ENCODE data around the gene PDIA4.
"Not testable (repeated sequence)": the region's sequence is repeated elsewhere in the genome, so short reads cannot be mapped to it uniquely, and the experiment has no call there.

The PDIA4 gene

DNA sequence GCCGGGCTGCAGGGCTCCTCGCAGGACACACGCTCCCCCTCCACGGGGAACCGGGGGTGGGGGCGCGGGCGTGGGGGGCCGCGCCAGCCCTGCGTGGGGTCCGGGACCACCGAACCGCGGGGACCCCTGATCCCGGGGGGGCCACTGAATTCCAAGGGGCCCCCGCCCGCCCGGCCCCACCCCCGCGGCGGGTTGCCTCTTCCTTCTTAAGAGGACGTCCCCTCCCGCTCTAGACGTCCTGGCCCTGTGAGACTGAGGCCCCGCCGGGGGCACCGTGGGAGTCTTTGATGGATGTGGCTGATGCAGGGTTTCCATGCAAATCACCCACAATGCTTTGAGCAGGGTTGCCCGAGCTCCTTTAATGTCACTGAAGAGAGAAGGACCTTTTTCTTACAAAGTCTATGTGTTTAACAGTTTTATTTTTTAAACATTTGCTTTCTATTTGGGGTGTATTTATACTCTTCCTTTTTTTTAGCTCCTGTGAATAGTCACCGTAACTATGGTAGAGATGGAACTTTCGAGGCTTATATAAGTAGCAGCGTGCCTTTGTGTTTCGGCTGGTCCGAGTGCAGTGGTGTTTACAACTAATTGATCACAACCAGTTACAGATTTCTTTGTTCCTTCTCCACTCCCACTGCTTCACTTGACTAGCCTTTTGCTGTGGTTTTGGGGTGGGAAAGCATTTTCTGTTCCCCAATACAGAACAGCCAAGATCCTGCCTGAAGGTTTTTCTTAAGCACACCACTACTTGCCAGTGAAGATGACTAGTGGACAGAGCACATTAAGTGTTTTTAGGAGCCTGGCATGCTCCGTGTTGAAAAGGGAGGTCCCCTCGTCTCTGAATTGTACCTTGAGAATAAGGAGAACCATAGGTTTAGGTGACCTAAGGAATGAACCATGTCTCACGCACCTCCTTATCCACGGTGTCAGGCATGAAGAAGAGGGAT lies 44.8 kb downstream of the PDIA4 start:
- WGBS = 3% methylated on average over 32 of the region's 38 CpGs
- no peaks in the 10 kb centered on the region for H3K27me3 ChIP-seq (ENCODE audit: insufficient read depth, low read length)
- peak overlapping the region; percentile 79 for H3K4me3 ChIP-seq (ENCODE audit: low read length)
- H3K9me3 ChIP-seq (ENCODE audit: insufficient read depth, low read depth, low read length) = no peaks in the 10 kb centered on the region
- H3K36me3 ChIP-seq (ENCODE audit: insufficient read depth, low read length) = no peaks in the 10 kb centered on the region
- H3K4me1 ChIP-seq (ENCODE audit: insufficient read depth, low read length) = peaks cover 4% of the 10 kb centered on the region; the same call in 1 of the 2 replicates
- H3K27ac ChIP-seq (ENCODE audit: low read depth, low read length) = peak overlapping the region; percentile 77
- peak overlapping the region; percentile 84 for H3K9ac ChIP-seq (ENCODE audit: low read depth, low read length)

DNA sequence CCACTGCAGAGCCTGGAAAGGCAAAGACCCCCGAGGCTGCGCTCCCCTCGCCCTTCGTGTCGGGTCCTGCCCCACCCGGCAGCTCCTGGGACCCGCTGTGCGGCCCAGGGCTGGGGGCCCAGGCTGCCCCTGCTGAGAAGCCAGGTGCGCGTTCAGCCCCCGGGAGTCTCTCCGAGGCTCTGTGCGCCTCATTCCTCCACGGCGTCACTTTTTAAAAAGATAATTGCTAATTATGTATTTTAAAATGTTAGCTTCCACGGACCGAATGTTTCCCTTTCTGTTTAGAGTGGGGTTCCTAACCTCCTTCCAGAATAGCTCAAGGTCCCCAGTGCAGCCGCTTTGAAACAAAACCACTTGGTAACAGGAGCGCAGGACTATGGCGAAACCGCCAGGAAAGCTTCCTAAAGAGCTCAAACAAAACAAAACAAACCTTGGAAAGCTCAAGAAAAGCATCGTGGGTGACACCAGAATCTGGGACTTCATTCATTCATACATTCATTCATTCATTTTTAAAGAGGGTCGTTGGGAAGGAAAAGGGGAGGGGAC lies 45.6 kb downstream of the PDIA4 start:
- Histone ChIP-seq H3K9ac (ENCODE audit: low read depth, low read length) (peak overlapping the region; percentile 50), H3K9me3 (ENCODE audit: insufficient read depth, low read depth, low read length) (no peaks in the 10 kb centered on the region), H3K36me3 (ENCODE audit: insufficient read depth, low read length) (no peaks in the 10 kb centered on the region), H3K4me1 (ENCODE audit: insufficient read depth, low read length) (0 out of 2 replicates have a peak, but pooled peaks cover 3% of the 10 kb centered on the region), H3K27ac (ENCODE audit: low read depth, low read length) (no peak overlapping the region), H3K4me3 (ENCODE audit: low read length) (peak overlapping the region; percentile 79), H3K27me3 (ENCODE audit: insufficient read depth, low read length) (no peaks in the 10 kb centered on the region)
- WGBS = 2% methylated on average over 21 of the region's 23 CpGs

DNA sequence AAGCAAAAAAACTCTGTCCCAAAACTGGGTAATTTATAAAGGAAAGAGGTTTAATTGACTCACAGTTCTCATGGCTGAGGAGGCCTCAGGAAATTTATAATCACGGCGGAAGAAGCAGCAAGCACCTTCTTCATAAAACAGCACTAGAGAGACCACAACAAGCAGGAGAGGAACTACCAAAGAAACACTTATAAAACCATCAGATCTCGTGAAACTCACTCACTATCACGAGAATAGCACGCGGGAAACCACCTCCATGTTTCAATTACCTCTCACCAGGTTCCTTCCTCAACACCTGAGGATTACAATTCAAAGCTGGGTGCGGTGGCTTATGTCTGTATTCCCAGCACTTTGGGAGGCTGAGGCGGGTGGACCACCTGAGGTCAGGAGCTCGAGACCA lies 48.5 kb downstream of the PDIA4 start:
- Histone ChIP-seq H3K9me3 (ENCODE audit: insufficient read depth, low read depth, low read length) (no peaks in the 10 kb centered on the region), H3K4me3 (ENCODE audit: low read length) (no peak overlapping the region), H3K27me3 (ENCODE audit: insufficient read depth, low read length) (no peaks in the 10 kb centered on the region), H3K27ac (ENCODE audit: low read depth, low read length) (no peak overlapping the region), H3K9ac (ENCODE audit: low read depth, low read length) (no peak overlapping the region), H3K4me1 (ENCODE audit: insufficient read depth, low read length) (peaks cover 8% of the 10 kb centered on the region), H3K36me3 (ENCODE audit: insufficient read depth, low read length) (no peaks in the 10 kb centered on the region)
- WGBS = 90% methylated on average over 9 of the region's 9 CpGs

DNA sequence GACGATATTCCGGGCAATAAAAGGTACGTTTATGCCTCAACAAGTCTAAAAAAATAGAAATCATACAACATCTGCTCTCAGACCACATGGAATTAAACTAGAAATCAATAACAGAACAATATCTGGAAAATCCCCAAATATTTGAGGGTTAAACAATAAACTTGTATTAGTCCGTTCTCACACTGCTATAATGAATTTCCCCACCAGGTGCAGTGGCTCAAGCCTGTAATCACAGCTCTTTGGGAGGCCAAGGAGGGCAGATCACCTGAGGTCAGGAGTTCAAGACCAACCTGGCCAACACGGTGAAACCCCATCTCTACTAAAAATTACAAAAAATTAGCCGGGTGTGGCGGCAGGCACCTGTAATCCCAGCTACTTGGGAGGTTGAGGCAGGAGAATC lies 49.2 kb downstream of the PDIA4 start:
- 95% methylated on average over 7 of the region's 7 CpGs for WGBS
- H3K4me3 ChIP-seq (ENCODE audit: low read length); H3K36me3 ChIP-seq (ENCODE audit: insufficient read depth, low read length); H3K9ac ChIP-seq (ENCODE audit: low read depth, low read length); H3K27me3 ChIP-seq (ENCODE audit: insufficient read depth, low read length); H3K9me3 ChIP-seq (ENCODE audit: insufficient read depth, low read depth, low read length); H3K27ac ChIP-seq (ENCODE audit: low read depth, low read length); H3K4me1 ChIP-seq (ENCODE audit: insufficient read depth, low read length): not testable (repeated sequence)

DNA sequence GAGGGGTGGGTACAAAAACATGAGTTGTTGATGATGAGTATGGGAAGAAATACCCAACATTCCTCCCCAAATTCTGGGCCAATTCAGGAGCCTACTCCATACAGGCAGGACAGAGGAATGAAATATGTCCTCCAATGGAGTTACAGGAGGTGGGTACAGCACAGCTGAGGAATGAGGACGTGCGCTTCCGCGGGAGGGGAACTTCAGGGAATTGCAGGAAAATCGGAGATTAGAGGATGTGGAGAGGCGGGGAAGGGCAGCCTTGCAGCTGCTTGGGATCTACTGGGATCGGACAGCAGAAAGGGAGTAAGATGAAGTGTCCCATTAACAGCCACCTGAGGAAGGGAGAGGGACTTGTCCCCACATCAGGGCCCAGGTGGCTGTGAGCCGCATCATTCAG lies 50.2 kb downstream of the PDIA4 start:
- no peaks in the 10 kb centered on the region for H3K9me3 ChIP-seq (ENCODE audit: insufficient read depth, low read depth, low read length)
- no peak overlapping the region for H3K4me3 ChIP-seq (ENCODE audit: low read length)
- H3K27me3 ChIP-seq (ENCODE audit: insufficient read depth, low read length) = no peaks in the 10 kb centered on the region
- H3K27ac ChIP-seq (ENCODE audit: low read depth, low read length) = no peak overlapping the region; the same call in 1 of the 2 replicates
- H3K4me1 ChIP-seq (ENCODE audit: insufficient read depth, low read length) = peaks cover 8% of the 10 kb centered on the region
- no peak overlapping the region for H3K9ac ChIP-seq (ENCODE audit: low read depth, low read length)
- no peaks in the 10 kb centered on the region for H3K36me3 ChIP-seq (ENCODE audit: insufficient read depth, low read length)
- 77% methylated on average over 8 of the region's 8 CpGs for WGBS

DNA sequence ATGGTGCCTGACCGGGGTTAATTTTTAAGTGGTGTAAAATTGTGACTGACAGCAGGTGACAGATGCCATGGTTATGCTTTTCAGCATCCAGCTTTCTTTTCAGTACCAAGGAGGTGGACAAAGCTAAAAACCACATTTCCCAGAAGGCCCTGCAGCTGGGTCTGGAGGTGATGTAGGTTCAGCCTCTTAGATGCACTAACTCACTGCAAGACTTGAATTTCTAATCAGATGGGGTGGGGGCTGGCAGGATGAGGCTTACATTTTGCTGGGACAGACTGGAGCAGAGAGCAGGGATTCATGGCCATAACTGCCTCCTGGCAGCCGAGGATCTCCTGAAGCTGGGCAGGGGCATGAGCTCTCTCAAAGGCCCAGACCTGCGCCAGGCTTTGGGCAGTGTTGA lies 52.4 kb downstream of the PDIA4 start:
- Histone ChIP-seq H3K4me1 (ENCODE audit: insufficient read depth, low read length) (peaks cover 8% of the 10 kb centered on the region), H3K27ac (ENCODE audit: low read depth, low read length) (peak overlapping the region; percentile 80; the same call in 1 of the 2 replicates)

DNA sequence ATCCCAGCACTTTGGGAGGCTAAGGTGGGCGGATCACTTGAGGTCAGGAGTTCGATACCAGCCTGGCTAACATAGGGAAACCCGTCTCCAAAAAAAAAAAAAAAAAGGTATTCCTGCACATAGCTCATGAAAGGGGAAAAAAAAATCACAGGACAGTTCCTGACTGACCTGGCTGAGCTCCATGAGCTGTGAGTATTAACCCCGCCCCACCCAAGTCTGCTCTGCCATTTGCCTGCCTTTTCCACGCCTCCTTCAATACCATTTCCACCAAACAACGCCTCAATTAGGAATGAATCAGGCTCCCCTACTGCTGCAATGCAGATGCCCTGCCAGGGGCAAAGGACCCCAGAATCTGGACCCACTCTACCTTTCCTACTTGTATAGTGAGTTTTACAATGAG lies 55.0 kb downstream of the PDIA4 start:
- no peak overlapping the region for H3K4me3 ChIP-seq (ENCODE audit: low read length)
- no peaks in the 10 kb centered on the region for H3K27me3 ChIP-seq (ENCODE audit: insufficient read depth, low read length)
- no peak overlapping the region for H3K9ac ChIP-seq (ENCODE audit: low read depth, low read length)
- H3K9me3 ChIP-seq (ENCODE audit: insufficient read depth, low read depth, low read length) = no peaks in the 10 kb centered on the region
- WGBS = 92% methylated on average over 6 of the region's 6 CpGs
- no peak overlapping the region for H3K27ac ChIP-seq (ENCODE audit: low read depth, low read length)
- H3K36me3 ChIP-seq (ENCODE audit: insufficient read depth, low read length) = no peaks in the 10 kb centered on the region
- H3K4me1 ChIP-seq (ENCODE audit: insufficient read depth, low read length) = peaks cover 8% of the 10 kb centered on the region

More for the DNA sequence above, 52.4 kb downstream of the PDIA4 start:
- Histone ChIP-seq H3K27me3 (ENCODE audit: insufficient read depth, low read length) (no peaks in the 10 kb centered on the region), H3K9ac (ENCODE audit: low read depth, low read length) (peak overlapping the region; percentile 13), H3K4me3 (ENCODE audit: low read length) (no peak overlapping the region), H3K9me3 (ENCODE audit: insufficient read depth, low read depth, low read length) (no peaks in the 10 kb centered on the region), H3K36me3 (ENCODE audit: insufficient read depth, low read length) (no peaks in the 10 kb centered on the region)
- WGBS = 77% methylated on average over 3 of the region's 3 CpGs

DNA sequence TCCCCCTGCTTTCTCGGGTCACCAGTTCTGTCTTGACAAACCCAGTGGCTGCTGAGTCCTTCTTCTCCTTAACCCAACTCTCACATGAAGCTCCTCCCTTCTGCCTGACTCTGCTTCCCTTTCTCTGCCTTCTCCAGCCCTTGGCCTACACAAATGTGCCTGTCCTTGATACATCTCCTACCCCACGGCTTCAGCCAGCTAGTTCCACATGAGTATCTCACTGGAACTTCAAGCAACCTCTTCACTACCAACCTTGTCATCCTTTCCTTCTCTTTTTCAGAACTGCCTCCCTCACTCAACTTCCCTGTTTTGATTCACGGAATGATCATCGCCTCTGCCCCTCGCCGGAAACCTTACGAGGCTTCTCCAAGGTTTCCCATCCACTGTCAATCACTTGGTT lies 55.9 kb downstream of the PDIA4 start:
- Histone ChIP-seq H3K36me3 (ENCODE audit: insufficient read depth, low read length) (no peaks in the 10 kb centered on the region), H3K27ac (ENCODE audit: low read depth, low read length) (no peak overlapping the region), H3K27me3 (ENCODE audit: insufficient read depth, low read length) (no peaks in the 10 kb centered on the region), H3K9me3 (ENCODE audit: insufficient read depth, low read depth, low read length) (no peaks in the 10 kb centered on the region), H3K4me1 (ENCODE audit: insufficient read depth, low read length) (peaks cover 6% of the 10 kb centered on the region), H3K4me3 (ENCODE audit: low read length) (no peak overlapping the region), H3K9ac (ENCODE audit: low read depth, low read length) (no peak overlapping the region)
- 92% methylated on average over 7 of the region's 7 CpGs for WGBS

DNA sequence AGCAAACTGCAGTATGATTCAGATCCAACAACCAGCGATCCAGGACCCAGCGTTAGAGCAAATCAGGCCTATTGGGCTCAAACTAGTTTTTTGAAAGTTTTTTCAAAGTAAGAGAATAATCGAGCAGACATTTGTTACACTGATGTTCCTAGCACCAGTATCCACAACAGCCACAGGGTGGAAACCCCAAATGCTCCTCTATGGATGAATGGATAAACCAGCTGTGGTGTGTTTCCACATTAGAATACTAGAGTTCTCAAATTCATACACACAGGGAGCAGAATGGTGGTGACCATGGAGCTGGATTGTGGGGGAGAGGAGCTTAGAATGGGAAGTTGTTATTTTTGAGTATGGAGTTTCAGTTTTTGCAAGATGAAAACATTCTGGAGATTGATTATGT lies 60.7 kb downstream of the PDIA4 start:
- H3K4me3 ChIP-seq (ENCODE audit: low read length) = no peak overlapping the region
- H3K36me3 ChIP-seq (ENCODE audit: insufficient read depth, low read length) = no peaks in the 10 kb centered on the region
- no peaks in the 10 kb centered on the region for H3K9me3 ChIP-seq (ENCODE audit: insufficient read depth, low read depth, low read length)
- no peak overlapping the region for H3K9ac ChIP-seq (ENCODE audit: low read depth, low read length)
- no peaks in the 10 kb centered on the region for H3K4me1 ChIP-seq (ENCODE audit: insufficient read depth, low read length)
- WGBS = 95% methylated on average over 3 of the region's 3 CpGs
- H3K27ac ChIP-seq (ENCODE audit: low read depth, low read length) = no peak overlapping the region
- H3K27me3 ChIP-seq (ENCODE audit: insufficient read depth, low read length) = no peaks in the 10 kb centered on the region

DNA sequence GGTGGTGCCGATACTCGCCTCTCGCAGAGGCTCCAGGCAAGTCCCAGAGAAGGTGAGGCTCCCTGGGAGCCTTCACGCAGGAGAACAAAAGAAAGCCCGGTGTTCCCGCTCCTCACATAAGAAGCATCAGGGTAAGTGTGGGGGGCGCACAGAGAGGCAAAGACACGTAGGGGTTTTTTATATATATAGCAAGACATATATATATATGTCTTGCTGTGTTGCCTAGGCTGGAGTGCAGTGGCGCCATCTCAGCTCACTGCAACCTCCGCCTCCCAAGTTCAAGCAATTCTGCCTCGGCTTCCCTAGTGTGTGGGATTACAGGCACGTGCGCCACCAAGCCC lies 61.3 kb downstream of the PDIA4 start:
- Histone ChIP-seq H3K9me3 (ENCODE audit: insufficient read depth, low read depth, low read length) (no peaks in the 10 kb centered on the region), H3K4me3 (ENCODE audit: low read length) (no peak overlapping the region), H3K36me3 (ENCODE audit: insufficient read depth, low read length) (no peaks in the 10 kb centered on the region), H3K9ac (ENCODE audit: low read depth, low read length) (no peak overlapping the region), H3K27me3 (ENCODE audit: insufficient read depth, low read length) (no peaks in the 10 kb centered on the region), H3K27ac (ENCODE audit: low read depth, low read length) (no peak overlapping the region), H3K4me1 (ENCODE audit: insufficient read depth, low read length) (no peaks in the 10 kb centered on the region)
- WGBS = 48% methylated on average over 10 of the region's 13 CpGs

DNA sequence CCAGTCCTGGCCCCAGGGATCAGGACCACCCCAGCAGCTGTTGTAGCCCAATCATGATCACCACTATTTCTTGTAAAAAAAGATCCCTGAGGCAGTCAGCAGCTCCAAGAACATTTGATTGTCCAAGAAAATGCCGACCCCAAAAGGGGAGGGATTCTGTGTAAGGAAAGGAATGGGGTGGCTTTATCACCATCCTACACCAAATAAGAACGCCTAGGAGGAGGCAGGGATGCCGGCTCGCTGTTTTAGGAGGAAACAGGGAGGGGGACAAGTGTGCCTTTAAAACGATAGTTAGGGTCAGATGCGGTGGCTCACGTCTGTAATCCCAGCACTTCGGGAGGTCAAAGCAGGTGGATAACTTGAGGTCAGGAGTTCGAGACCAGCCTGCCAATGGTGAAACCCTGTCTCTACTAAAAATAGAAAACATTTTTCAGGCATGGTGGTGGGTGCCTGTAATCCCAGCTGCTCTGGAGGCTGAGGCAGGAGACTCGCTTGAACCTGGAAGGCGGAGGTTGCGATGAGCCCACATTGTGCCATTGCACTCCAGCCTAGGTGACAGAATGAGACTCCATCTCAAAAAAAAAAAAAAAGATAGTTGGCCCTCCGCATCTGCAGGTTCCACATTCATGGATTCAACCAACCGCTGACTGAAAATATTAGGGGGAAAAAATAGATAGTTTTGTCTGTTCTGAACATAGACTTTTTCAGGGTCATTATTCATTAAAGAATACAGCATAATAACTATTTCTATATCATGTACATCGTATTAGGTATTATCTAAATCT lies 63.6 kb downstream of the PDIA4 start:
- 85% methylated on average over 12 of the region's 15 CpGs for WGBS
- no peak overlapping the region for H3K9ac ChIP-seq (ENCODE audit: low read depth, low read length)

More for the DNA sequence above, 63.6 kb downstream of the PDIA4 start:
- Histone ChIP-seq H3K4me1 (ENCODE audit: insufficient read depth, low read length) (0 out of 2 replicates have a peak, but pooled peaks cover 3% of the 10 kb centered on the region), H3K36me3 (ENCODE audit: insufficient read depth, low read length) (no peaks in the 10 kb centered on the region), H3K9me3 (ENCODE audit: insufficient read depth, low read depth, low read length) (no peaks in the 10 kb centered on the region), H3K27ac (ENCODE audit: low read depth, low read length) (no peak overlapping the region), H3K27me3 (ENCODE audit: insufficient read depth, low read length) (no peaks in the 10 kb centered on the region), H3K4me3 (ENCODE audit: low read length) (peak overlapping the region; percentile 7; the same call in 1 of the 2 replicates)
